Astrocyte of the cerebellum (primary cell): Measurements from ENCODE around the gene PCSK9.

Source experiments
- DNase-seq: peaks from one replicate; pipeline ENCODE4 v3.0.0-alpha.2; 2011; ENCODE audit warnings: low read depth
- H3K4me3 ChIP-seq: 2 replicates; pipeline ENCODE4 v1.5.1; 2011; ENCODE audit warnings: mild to moderate bottlenecking, low read depth, low read length, moderate library complexity
- CTCF ChIP-seq: IDR thresholded peaks from 2 replicates; pipeline ENCODE4 v1.5.1; 2012; ENCODE audit warnings: low read length, low read depth, moderate library complexity, mild to moderate bottlenecking; ENCODE audit errors: missing control alignments
- in situ Hi-C: cut with HindIII; loops from 2 replicates; pipeline ENCODE4 v1.10.0; 2017; ENCODE audit warnings: low sequenced_read_pairs

PCSK9 gene

GRCh38 chr1:55081905-55082296 is 42.6 kb downstream of the PCSK9 start:
- H3K4me3 ChIP-seq, result no peak overlapping the region
- in situ Hi-C loops, result no loop called here
- TF ChIP-seq CTCF, result no peak
- no peak for DNase-seq

GRCh38 chr1:55084257-55084656 is 44.9 kb downstream of the PCSK9 start:
- no peak for DNase-seq
- TF ChIP-seq CTCF, result no peak
- H3K4me3 ChIP-seq, result no peak overlapping the region
- in situ Hi-C loops, result no loop called here

- no peak for TF ChIP-seq CTCF
- in situ Hi-C loops, result no loop called here
- no peak overlapping the region for H3K4me3 ChIP-seq
- DNase-seq, result no peak
Measured at GRCh38 chr1:55087439-55087838, 48.1 kb downstream of the PCSK9 start.

GRCh38 chr1:55088413-55088812 is 49.1 kb downstream of the PCSK9 start:
- in situ Hi-C loops, result no loop called here
- no peak overlapping the region for H3K4me3 ChIP-seq
- no peak for TF ChIP-seq CTCF

GRCh38 chr1:55089683-55090082 is 50.3 kb downstream of the PCSK9 start:
- DNase-seq, result no peak
- in situ Hi-C loops, result no loop called here
- TF ChIP-seq CTCF, result no peak
- H3K4me3 ChIP-seq, result no peak overlapping the region

More at GRCh38 chr1:55088413-55088812, 49.1 kb downstream of the PCSK9 start:
- no peak for DNase-seq

- no peak overlapping the region for H3K4me3 ChIP-seq
- TF ChIP-seq CTCF, result no peak
- DNase-seq, result no peak
- in situ Hi-C loops, result no loop called here
Measured at GRCh38 chr1:55092475-55092874, 53.1 kb downstream of the PCSK9 start.

- H3K4me3 ChIP-seq, result no peak overlapping the region
- in situ Hi-C loops, result no loop called here
- no peak for DNase-seq
- TF ChIP-seq CTCF, result no peak
Measured at GRCh38 chr1:55095095-55095494, 55.7 kb downstream of the PCSK9 start.
